ENCODE results near the gene AMDHD2. TPM values are rescaled to one million over a fixed set of nuclear protein-coding genes. Genes with fewer than 3 reads are reported as not detected.
A peak's percentile ranks its signal among the peaks of the same experiment; 100 is the strongest.
"Not testable (repeated sequence)": the region's sequence is repeated elsewhere in the genome, so short reads cannot be mapped to it uniquely, and the experiment has no call there.

AMDHD2 gene
- total RNA-seq, 3 donors from 2014 or later = 27.9 to 57.0 (median 28.2) TPM

GRCh38 chr16:2533912-2534311, 13.7 kb downstream of the AMDHD2 start:
- H3K27ac ChIP-seq = no peak overlapping the region
- intact Hi-C loops (cut with DNase I; ENCODE audit: low total_unique reads) = no loop called here

GRCh38 chr16:2534335-2534734, 14.2 kb downstream of the AMDHD2 start:
- DNase-seq (ENCODE audit: low spot score in 2 of 2); intact Hi-C loops (cut with DNase I; ENCODE audit: low total_unique reads); H3K27ac ChIP-seq: not testable (repeated sequence)

More at GRCh38 chr16:2533912-2534311, 13.7 kb downstream of the AMDHD2 start:
- H3K9me3 ChIP-seq = no peaks in the 10 kb centered on the region
- no peaks in the 10 kb centered on the region for H3K27me3 ChIP-seq
- no peaks in the 10 kb centered on the region for H3K36me3 ChIP-seq
- no peak overlapping the region for H3K4me3 ChIP-seq
- peaks cover 0 to 7% of the 10 kb centered on the region in 2 donors for H3K4me1 ChIP-seq
- TF ChIP-seq POLR2A (IDR thresholded peaks at IDR 0.05) (no peak), CTCF (IDR thresholded peaks at IDR 0.05) (no peak), POLR2AphosphoS5 (IDR thresholded peaks at IDR 0.05) (no peak)
- no peak for DNase-seq (ENCODE audit: low spot score in 2 of 2)

GRCh38 chr16:2535625-2536013, 15.4 kb downstream of the AMDHD2 start:
- TF ChIP-seq POLR2AphosphoS5 (IDR thresholded peaks at IDR 0.05) (no peak), POLR2A (IDR thresholded peaks at IDR 0.05) (no peak), CTCF (IDR thresholded peaks at IDR 0.05) (no peak)
- Histone ChIP-seq H3K36me3 (no peaks in the 10 kb centered on the region), H3K9me3 (no peaks in the 10 kb centered on the region), H3K4me3 (no peak overlapping the region), H3K27ac (peak overlapping the region; percentile 8 to 75), H3K4me1 (peaks cover 0 to 7% of the 10 kb centered on the region in 2 donors), H3K27me3 (no peaks in the 10 kb centered on the region)
- DNase-seq (ENCODE audit: low spot score in 2 of 2) = no peak
- intact Hi-C loops (cut with DNase I; ENCODE audit: low total_unique reads) = no loop called here

More at GRCh38 chr16:2534335-2534734, 14.2 kb downstream of the AMDHD2 start:
- H3K9me3 ChIP-seq, H3K4me3 ChIP-seq, H3K4me1 ChIP-seq, H3K36me3 ChIP-seq, H3K27me3 ChIP-seq: not testable (repeated sequence)

GRCh38 chr16:2537451-2538379, 17.5 kb downstream of the AMDHD2 start, which contains the start of gene PDPK1:
Gene PDPK1, plus strand, starts transcription at chr16:2538021. Its CDS starts 92 bp downstream, at chr16:2538113.
- TF ChIP-seq POLR2AphosphoS5 (IDR thresholded peaks at IDR 0.05) (peak in 2 of 3 donors; percentile 29 to 47), CTCF (IDR thresholded peaks at IDR 0.05) (peak in 1 of 3 donors; percentile 16), POLR2A (IDR thresholded peaks at IDR 0.05) (no peak)
- Histone ChIP-seq H3K4me3 (peak within 1 kb of the TSS; percentile 55 to 95 (median 65)), H3K4me1 (no peaks in the 10 kb centered on the region), H3K36me3 (no peaks in the 10 kb centered on the region), H3K27ac (peak within 1 kb of the TSS; percentile 84 to 95), H3K9me3 (no peaks in the 10 kb centered on the region), H3K27me3 (no peaks in the 10 kb centered on the region)
- peak; percentile 90 to 95 for DNase-seq (ENCODE audit: low spot score in 2 of 2)
- intact Hi-C loops (cut with DNase I; ENCODE audit: low total_unique reads) = no loop called here

GRCh38 chr16:2539192-2539844, 19.1 kb downstream of the AMDHD2 start:
- H3K27me3 ChIP-seq; intact Hi-C loops (cut with DNase I; ENCODE audit: low total_unique reads); DNase-seq (ENCODE audit: low spot score in 2 of 2); H3K9me3 ChIP-seq; H3K36me3 ChIP-seq; H3K27ac ChIP-seq; H3K4me1 ChIP-seq: not testable (repeated sequence)
- peak overlapping the region in 2 of 3 donors; percentile 65 to 95 for H3K4me3 ChIP-seq

GRCh38 chr16:2539845-2540458, 19.8 kb downstream of the AMDHD2 start:
- H3K9me3 ChIP-seq; H3K27me3 ChIP-seq; DNase-seq (ENCODE audit: low spot score in 2 of 2); intact Hi-C loops (cut with DNase I; ENCODE audit: low total_unique reads); H3K4me1 ChIP-seq; H3K36me3 ChIP-seq; H3K27ac ChIP-seq: not testable (repeated sequence)
- peak overlapping the region in 1 of 3 donors; percentile 23 for H3K4me3 ChIP-seq

GRCh38 chr16:2540912-2541311, 20.7 kb downstream of the AMDHD2 start:
- H3K4me3 ChIP-seq; H3K36me3 ChIP-seq; H3K4me1 ChIP-seq; DNase-seq (ENCODE audit: low spot score in 2 of 2); intact Hi-C loops (cut with DNase I; ENCODE audit: low total_unique reads); H3K27ac ChIP-seq; H3K27me3 ChIP-seq; H3K9me3 ChIP-seq: not testable (repeated sequence)

GRCh38 chr16:2541409-2541808, 21.2 kb downstream of the AMDHD2 start:
- H3K27me3 ChIP-seq; H3K9me3 ChIP-seq; H3K36me3 ChIP-seq; DNase-seq (ENCODE audit: low spot score in 2 of 2); H3K4me1 ChIP-seq; H3K4me3 ChIP-seq; H3K27ac ChIP-seq; intact Hi-C loops (cut with DNase I; ENCODE audit: low total_unique reads): not testable (repeated sequence)

- H3K9me3 ChIP-seq; H3K27me3 ChIP-seq; intact Hi-C loops (cut with DNase I; ENCODE audit: low total_unique reads); H3K4me1 ChIP-seq; H3K36me3 ChIP-seq; DNase-seq (ENCODE audit: low spot score in 2 of 2); H3K27ac ChIP-seq; H3K4me3 ChIP-seq: not testable (repeated sequence)
These were observed 23.6 kb downstream of the AMDHD2 start for GRCh38 chr16:2543771-2544170.

Measured in breast epithelium (tissue), 4 donors.